Fibroblast of skin of back (primary cell): Measurements from ENCODE around the gene DCN. TPM values are rescaled to one million over a fixed set of nuclear protein-coding genes. Genes with fewer than 3 reads are reported as not detected.
A peak's percentile ranks its signal among the peaks of the same experiment; 100 is the strongest.
"Not testable (repeated sequence)": the region's sequence is repeated elsewhere in the genome, so short reads cannot be mapped to it uniquely, and the experiment has no call there.

ENCODE experiments used
- DNase-seq: peaks from one replicate; pipeline ENCODE4 v3.0.0-alpha.2; 2013
- polyA plus RNA-seq, 2 experiments: library from polyadenylated mRNA; unstranded; fragments of 120-200 nt; gene quantifications; one replicate each; pipeline ENCODE4 v1.2.1, GENCODE V29; 2013; ENCODE audit not compliant: insufficient read length in 2 of 2

Gene DCN, protein sequence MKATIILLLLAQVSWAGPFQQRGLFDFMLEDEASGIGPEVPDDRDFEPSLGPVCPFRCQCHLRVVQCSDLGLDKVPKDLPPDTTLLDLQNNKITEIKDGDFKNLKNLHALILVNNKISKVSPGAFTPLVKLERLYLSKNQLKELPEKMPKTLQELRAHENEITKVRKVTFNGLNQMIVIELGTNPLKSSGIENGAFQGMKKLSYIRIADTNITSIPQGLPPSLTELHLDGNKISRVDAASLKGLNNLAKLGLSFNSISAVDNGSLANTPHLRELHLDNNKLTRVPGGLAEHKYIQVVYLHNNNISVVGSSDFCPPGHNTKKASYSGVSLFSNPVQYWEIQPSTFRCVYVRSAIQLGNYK
- 308 TPM for polyA plus RNA-seq (2013, experiment 1 of 2; ENCODE audit: insufficient read length)
- 458 TPM for polyA plus RNA-seq (2013, experiment 2 of 2; ENCODE audit: insufficient read length)

- peak; percentile 88 for DNase-seq
Observed at GRCh38 chr12:91182636-91183455, at the start of gene DCN. Gene DCN, minus strand, starts transcription at chr12:91182817. Its CDS starts 4,265 bp downstream, at chr12:91178552.

DNA sequence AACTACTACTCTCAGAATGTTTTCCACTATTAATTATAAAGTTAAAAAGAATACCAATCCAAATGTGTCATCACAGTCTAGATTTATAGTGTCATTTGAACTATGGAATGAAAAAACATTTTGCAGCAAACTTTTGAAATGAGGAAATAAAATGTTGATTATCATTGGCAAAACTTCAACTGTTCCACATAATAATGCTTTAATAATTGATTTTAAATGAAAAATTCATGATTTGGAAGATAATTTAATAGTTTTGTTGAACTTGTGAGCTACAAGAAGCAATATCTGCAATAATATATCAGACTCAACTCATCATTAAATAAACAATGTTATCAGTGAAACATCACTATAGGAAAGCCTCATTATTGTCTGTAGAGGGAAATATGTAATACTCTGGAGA is 48.2 kb upstream of the DCN start:
- peak; percentile 37 for DNase-seq

- no peak for DNase-seq
Observed at GRCh38 chr12:91226951-91227350, 44.3 kb upstream of the DCN start.

GRCh38 chr12:91225316-91225715 is 42.7 kb upstream of the DCN start:
- DNase-seq: no peak

- no peak for DNase-seq
Observed at GRCh38 chr12:91224401-91224800, 41.8 kb upstream of the DCN start.

DNA sequence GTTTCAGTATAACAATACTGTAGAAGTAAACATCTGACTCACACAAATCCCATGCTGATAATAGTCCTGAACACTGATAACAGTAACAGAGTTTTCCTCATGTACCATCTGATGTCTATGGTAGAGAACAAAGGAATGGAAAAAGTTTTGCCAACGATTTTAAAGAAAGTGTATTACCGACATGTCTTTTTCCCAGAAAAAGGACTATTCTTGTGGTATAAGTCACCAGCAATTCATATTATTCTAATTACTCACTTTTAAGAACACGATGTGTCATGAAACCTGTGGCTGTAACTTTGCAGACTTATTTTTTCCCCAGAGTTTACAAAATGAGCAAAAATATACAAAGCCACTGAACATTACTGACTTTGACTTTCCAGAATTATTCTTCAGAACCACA is 40.1 kb upstream of the DCN start:
- peak; percentile 83 for DNase-seq

- no peak for DNase-seq
Observed at GRCh38 chr12:91219919-91220318, 37.3 kb upstream of the DCN start.

GRCh38 chr12:91219511-91219910 is 36.9 kb upstream of the DCN start:
- DNase-seq: peak; percentile 68

GRCh38 chr12:91216871-91217270 is 34.3 kb upstream of the DCN start:
- DNase-seq: no peak

GRCh38 chr12:91215940-91216454 is 33.4 kb upstream of the DCN start:
- peak; percentile 90 for DNase-seq

DNA sequence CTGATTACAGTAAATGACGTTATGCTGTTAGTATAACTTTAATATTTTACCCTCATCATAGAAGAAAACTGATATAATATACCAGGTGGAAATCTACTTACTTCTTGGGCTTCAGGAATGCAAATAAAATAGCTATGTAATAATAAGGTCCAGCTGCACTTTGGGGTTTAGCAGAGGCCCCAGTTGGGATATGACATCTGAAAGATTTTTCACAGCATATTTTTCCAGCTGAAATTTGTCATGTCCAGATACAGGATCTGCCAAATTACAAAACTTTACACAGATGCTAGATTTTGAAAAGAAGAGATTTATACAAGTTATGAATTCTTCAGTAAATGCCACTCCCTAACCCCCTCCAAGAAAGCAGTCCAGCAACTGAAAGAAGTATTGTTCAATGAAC is 29.2 kb upstream of the DCN start:
- peak; percentile 15 for DNase-seq

DNA sequence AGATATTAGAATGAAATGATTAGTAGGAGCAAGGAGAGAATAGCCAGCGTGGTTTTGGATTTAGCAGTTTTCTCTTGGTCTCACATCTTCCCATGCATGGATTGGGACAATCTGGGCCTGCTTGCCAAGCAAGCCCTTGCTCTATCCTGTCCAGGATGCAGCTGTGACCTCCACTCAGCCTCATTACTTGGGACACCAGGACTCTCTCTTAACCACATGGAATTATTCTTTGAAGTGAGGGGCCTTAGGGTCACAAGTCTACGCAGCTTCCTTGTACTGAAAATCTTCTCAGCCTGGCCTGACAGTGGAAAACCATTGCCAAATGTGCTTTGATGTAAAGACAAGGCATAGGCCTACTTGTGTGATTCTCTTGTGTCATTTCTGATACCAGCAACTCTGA is 28.0 kb upstream of the DCN start:
- no peak for DNase-seq

DNA sequence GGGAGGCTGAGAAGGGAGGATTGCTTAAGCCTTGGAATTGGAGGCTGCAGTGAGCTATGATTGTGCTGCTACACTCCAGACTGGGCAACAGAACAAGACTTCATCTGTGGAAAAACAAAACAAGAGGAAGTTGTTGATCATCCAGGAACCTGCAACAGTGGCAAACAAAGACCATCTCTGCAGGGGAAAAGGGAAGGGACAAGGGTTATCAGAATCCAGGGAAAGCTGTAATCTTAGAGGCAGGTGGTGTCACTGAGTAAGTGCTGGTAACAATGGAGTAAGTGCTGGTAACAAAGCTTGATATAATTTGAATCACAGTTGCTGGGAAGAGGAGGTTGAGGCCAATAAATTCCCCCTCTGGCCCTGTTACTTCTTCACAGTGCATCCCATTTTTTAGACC is 27.5 kb upstream of the DCN start:
- DNase-seq: no peak

DNA sequence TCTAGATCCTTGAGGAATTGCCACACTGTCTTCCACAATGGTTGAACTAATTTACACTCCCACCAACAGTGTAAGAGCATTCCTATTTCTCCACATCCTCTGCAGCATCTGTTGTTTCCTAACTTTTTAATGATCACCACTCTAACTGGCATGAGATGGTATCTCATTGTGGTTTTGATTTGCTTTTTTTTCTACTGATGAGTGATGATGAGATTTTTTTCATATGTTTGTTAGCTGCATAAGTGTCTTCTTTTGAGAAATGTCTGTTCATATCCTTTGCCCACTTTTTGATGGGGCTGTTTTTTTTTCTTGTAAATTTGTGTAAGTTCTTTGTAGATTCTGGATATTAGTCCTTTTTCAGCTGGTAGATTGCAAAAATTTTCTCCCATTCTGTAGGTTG is 24.7 kb upstream of the DCN start:
- not testable (repeated sequence) for DNase-seq

- peak; percentile 50 for DNase-seq
Observed at GRCh38 chr12:91205811-91206210, 23.2 kb upstream of the DCN start.

GRCh38 chr12:91204421-91204820 is 21.8 kb upstream of the DCN start:
- DNase-seq: no peak

DNA sequence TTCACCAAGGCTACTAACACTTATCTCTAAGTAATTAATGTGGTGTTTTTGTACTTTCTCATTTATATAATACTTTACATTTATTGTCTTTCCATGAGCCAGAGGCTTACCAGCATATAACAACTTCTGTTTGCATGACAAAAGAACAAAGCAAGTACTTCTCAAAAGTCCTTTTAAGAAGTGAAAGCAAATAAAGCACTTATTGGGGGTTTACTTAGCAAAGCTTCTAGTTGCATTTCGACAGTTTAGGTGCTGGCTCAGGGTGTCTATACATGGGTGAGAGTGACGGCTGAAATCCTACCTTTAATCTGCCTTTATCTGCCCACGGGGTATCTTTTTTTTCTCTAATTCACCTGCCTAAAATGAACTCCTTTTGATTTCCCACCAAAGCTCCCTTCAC is 21.0 kb upstream of the DCN start:
- DNase-seq: no peak

GRCh38 chr12:91202390-91202789 is 19.8 kb upstream of the DCN start:
- no peak for DNase-seq

DNA sequence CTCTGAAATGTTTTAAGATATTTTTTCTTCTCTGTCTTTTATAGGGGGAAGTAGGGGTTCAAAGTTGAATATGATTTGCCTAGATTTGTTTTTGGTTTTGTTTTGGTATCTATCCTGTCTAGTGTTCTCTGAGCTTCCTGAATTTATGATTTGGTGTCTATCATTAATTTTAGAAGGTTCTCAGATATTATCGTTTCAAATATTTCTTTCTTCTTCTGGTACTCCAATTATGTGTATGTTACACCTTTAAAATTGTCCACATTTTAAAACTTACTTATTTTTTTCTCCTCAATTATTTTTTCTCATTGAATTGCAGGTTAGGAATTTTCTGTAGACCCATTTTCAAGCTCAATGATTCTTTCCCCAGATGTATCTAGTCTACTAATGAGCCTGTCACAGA is 13.8 kb upstream of the DCN start:
- no peak for DNase-seq

- peak; percentile 85 for DNase-seq
Observed at GRCh38 chr12:91194500-91194899, 11.9 kb upstream of the DCN start.

GRCh38 chr12:91191513-91192111 is 9.0 kb upstream of the DCN start:
- DNase-seq: no peak

GRCh38 chr12:91189516-91189915 is 6.9 kb upstream of the DCN start:
- peak; percentile 45 for DNase-seq

- DNase-seq: no peak
Observed at GRCh38 chr12:91188778-91189177, 6.2 kb upstream of the DCN start.
